Sigmoid colon (tissue), 4 donors: ENCODE results near the gene NOX5.

ENCODE experiments used
- EP300 ChIP-seq, 4 donors: sonication (generic); formaldehyde crosslinking; IDR thresholded peaks; one replicate each; pipeline ENCODE4 v1.6.1; 2017; ENCODE audit warnings: antibody characterized with exemption in 4 of 4
- POLR2AphosphoS5 ChIP-seq, 4 donors: sonication (generic); formaldehyde crosslinking; IDR thresholded peaks; one replicate each; pipeline ENCODE4 v1.6.1; 2017; ENCODE audit warnings: antibody characterized with exemption in 4 of 4
- TF ChIP-seq, protein P1 (sequence below), 4 experiments: fragments of 450-650 bp in 3 of 4; fragments of 200-600 bp in 1 of 4; IDR thresholded peaks; one replicate each; pipeline ENCODE4 v1.5.1; 2016 to 2019; ENCODE audit warnings: antibody characterized with exemption in 4 of 4, mild to moderate bottlenecking in 3 of 4, moderate library complexity in 2 of 4

DNA sequence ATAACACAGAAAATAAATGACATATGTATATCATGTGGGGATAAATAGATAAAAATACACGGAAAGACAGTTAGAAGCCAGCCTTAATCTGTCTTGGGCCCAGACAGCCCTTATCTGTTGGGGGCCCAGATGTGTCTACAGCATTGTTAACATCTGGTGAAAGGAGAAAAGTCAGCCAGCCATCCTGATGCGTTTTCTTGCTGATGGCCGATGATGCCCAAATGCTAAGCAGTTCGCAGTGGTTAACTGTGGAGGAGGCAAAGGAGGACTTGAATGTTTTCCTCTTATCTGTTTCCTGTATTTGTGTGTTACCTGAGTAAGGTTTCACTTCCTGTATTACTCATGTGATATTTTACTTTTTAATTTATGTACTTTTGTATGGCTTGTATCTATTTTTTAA, 46.2 kb downstream of the NOX5 start:
- TF ChIP-seq, protein P1, sequence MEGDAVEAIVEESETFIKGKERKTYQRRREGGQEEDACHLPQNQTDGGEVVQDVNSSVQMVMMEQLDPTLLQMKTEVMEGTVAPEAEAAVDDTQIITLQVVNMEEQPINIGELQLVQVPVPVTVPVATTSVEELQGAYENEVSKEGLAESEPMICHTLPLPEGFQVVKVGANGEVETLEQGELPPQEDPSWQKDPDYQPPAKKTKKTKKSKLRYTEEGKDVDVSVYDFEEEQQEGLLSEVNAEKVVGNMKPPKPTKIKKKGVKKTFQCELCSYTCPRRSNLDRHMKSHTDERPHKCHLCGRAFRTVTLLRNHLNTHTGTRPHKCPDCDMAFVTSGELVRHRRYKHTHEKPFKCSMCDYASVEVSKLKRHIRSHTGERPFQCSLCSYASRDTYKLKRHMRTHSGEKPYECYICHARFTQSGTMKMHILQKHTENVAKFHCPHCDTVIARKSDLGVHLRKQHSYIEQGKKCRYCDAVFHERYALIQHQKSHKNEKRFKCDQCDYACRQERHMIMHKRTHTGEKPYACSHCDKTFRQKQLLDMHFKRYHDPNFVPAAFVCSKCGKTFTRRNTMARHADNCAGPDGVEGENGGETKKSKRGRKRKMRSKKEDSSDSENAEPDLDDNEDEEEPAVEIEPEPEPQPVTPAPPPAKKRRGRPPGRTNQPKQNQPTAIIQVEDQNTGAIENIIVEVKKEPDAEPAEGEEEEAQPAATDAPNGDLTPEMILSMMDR (IDR thresholded peaks at IDR 0.05), result no peak
- TF ChIP-seq EP300 (IDR thresholded peaks at IDR 0.05) (no peak), POLR2AphosphoS5 (IDR thresholded peaks at IDR 0.05) (no peak)
